ENCODE results near the gene CDK14.

DNA sequence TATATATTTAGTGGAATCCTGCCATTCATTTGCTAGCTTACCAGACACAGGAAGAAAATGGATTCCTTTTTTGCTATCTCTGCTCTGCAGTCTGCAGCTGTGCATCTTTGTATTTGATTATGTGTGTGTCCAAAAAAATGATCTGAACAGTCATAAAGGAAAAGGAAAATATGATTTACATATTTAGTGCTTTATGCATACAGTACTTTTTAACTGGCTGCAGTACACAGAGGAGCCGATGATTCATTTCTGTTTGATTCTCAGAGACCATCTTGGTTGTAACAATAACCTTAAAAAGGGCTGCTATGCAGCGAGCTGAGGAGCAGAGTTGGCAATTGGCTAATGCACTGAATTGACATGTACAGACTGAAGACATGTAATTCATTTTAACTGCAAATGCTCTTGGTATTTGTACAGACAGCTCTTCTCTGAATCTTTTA lies 516.8 kb downstream of the CDK14 start:
- TF ChIP-seq, protein P1, sequence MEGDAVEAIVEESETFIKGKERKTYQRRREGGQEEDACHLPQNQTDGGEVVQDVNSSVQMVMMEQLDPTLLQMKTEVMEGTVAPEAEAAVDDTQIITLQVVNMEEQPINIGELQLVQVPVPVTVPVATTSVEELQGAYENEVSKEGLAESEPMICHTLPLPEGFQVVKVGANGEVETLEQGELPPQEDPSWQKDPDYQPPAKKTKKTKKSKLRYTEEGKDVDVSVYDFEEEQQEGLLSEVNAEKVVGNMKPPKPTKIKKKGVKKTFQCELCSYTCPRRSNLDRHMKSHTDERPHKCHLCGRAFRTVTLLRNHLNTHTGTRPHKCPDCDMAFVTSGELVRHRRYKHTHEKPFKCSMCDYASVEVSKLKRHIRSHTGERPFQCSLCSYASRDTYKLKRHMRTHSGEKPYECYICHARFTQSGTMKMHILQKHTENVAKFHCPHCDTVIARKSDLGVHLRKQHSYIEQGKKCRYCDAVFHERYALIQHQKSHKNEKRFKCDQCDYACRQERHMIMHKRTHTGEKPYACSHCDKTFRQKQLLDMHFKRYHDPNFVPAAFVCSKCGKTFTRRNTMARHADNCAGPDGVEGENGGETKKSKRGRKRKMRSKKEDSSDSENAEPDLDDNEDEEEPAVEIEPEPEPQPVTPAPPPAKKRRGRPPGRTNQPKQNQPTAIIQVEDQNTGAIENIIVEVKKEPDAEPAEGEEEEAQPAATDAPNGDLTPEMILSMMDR (IDR thresholded peaks at IDR 0.05; ENCODE audit: low read length): no peak
- no peak for TF ChIP-seq EZH2 (IDR thresholded peaks at IDR 0.05; ENCODE audit: borderline replicate concordance, low read length)
